Kidney (tissue), 14 donors: ENCODE measurements around the gene OR2F1. TPM values are rescaled to one million over a fixed set of nuclear protein-coding genes. Genes with fewer than 3 reads are reported as not detected.

Experiments used
- DNase-seq, 5 donors: peaks; one replicate each; pipeline ENCODE4 v3.0.0-alpha.2; 2013 to 2020
- FAIRE-seq: peaks from 2 replicates; lab custom pipeline; 2012; peaks lifted over from hg19 to GRCh38; lab: Jason Lieb, UNC
- H3K27ac ChIP-seq, 2 donors: one replicate each; pipeline ENCODE4 v1.7.0; 2013; ENCODE audit warnings: low read depth in 2 of 2, low read length in 2 of 2, inconsistent platforms in 1 of 2
- H3K27me3 ChIP-seq: one replicate; pipeline ENCODE4 v1.7.1; 2013; ENCODE audit warnings: low read length, inconsistent platforms; ENCODE audit not compliant: control insufficient read depth, insufficient read depth
- H3K36me3 ChIP-seq, 3 donors: one replicate each; pipeline versions ENCODE4 v1.7.0 to v1.7.1; 2013; ENCODE audit warnings: low read length in 3 of 3, control low read depth in 1 of 3, inconsistent platforms in 1 of 3; ENCODE audit not compliant: insufficient read depth in 3 of 3, control insufficient read depth in 2 of 3
- H3K4me1 ChIP-seq, 3 donors: one replicate each; pipeline versions ENCODE4 v1.7.0 to v1.7.1; 2013; ENCODE audit warnings: low read length in 3 of 3, inconsistent platforms in 1 of 3, low read depth in 1 of 3; ENCODE audit not compliant: control insufficient read depth in 2 of 3, insufficient read depth in 2 of 3
- H3K4me3 ChIP-seq, 3 donors: one replicate each; pipeline versions ENCODE4 v1.7.0 to v1.8.1; 2013; ENCODE audit warnings: low read length in 3 of 3, control low read depth in 1 of 3, inconsistent platforms in 1 of 3
- H3K9ac ChIP-seq, 3 donors: one replicate each; pipeline versions ENCODE4 v1.7.0 to v1.7.1; 2013; ENCODE audit warnings: low read length in 3 of 3, control low read depth in 1 of 3, inconsistent platforms in 1 of 3
- H3K9me3 ChIP-seq, 3 donors: one replicate each; pipeline versions ENCODE4 v1.7.0 to v1.7.1; 2013; ENCODE audit warnings: low read length in 3 of 3, control low read depth in 1 of 3, inconsistent platforms in 1 of 3; ENCODE audit not compliant: control insufficient read depth in 2 of 3, insufficient read depth in 1 of 3
- CTCF ChIP-seq: IDR thresholded peaks from 3 replicates; pipeline ENCODE4 v1.5.1; 2012; ENCODE audit warnings: mild to moderate bottlenecking, moderate library complexity, borderline replicate concordance; ENCODE audit not compliant: insufficient read depth; ENCODE audit errors: extremely low read depth
- intact Hi-C: fragments of 100-400 bp; cut with DNase I; formaldehyde crosslinking; loops from one replicate; pipeline ENCODE4 v1.11.1; 2022
- polyA plus RNA-seq: library from polyadenylated mRNA; stranded (reverse); fragments of 350-450 nt; fragmentation: Illumina TruSeq; extraction: RNeasy Lipid Tissue Mini Kit (QIAGEN cat#74804); gene quantifications from one replicate; pipeline ENCODE4 v1.2.3, GENCODE V29; 2014; ENCODE audit warnings: low read depth, low replicate concordance; ENCODE audit not compliant: insufficient read depth
- total RNA-seq: library from RNA; stranded (reverse); fragmentation: NEBNext Ultra II Directional; extraction: Animal tissue kit (Norgen Biotek cat#: 25700); gene quantifications from one replicate; pipeline ENCODE4 v1.2.1, GENCODE V29; 2021
- donor health status: control.
- donor health status: control.
- donor health status: control.
- donor health status: control.
- donor health status: control.
- donor health status: DM: yes; HTN: yes; CAD: no.
- donor health status: Normal renal cell carcinoma (clear cell type).

Gene OR2F1
- total and polyA plus RNA-seq, 2 donors from 2014 or later, result not detected

- no peak overlapping the region for H3K4me3 ChIP-seq
- no peak for FAIRE-seq
- intact Hi-C loops, result no loop called here
- no peak overlapping the region for H3K27ac ChIP-seq
- no peak overlapping the region for H3K9ac ChIP-seq
- no peak for DNase-seq
- no peaks in the 10 kb centered on the region for H3K4me1 ChIP-seq
- TF ChIP-seq CTCF, result no peak
- H3K27me3 ChIP-seq, result no peaks in the 10 kb centered on the region
- no peaks in the 10 kb centered on the region for H3K36me3 ChIP-seq
- H3K9me3 ChIP-seq, result no peaks in the 10 kb centered on the region
Measured at GRCh38 chr7:143906895-143907294, 47.7 kb upstream of the OR2F1 start.

- no peak for FAIRE-seq
- Histone ChIP-seq H3K4me1 (no peaks in the 10 kb centered on the region), H3K4me3 (no peak overlapping the region), H3K27me3 (no peaks in the 10 kb centered on the region), H3K9me3 (no peaks in the 10 kb centered on the region), H3K9ac (no peak overlapping the region), H3K36me3 (no peaks in the 10 kb centered on the region), H3K27ac (no peak overlapping the region)
- no peak for DNase-seq
- TF ChIP-seq CTCF, result no peak
- intact Hi-C loops, result no loop called here
Measured at GRCh38 chr7:143908120-143908519, 46.5 kb upstream of the OR2F1 start.

- TF ChIP-seq CTCF, result no peak
- FAIRE-seq, result no peak
- no peak overlapping the region for H3K27ac ChIP-seq
- H3K9me3 ChIP-seq, result no peaks in the 10 kb centered on the region
- H3K9ac ChIP-seq, result no peak overlapping the region
- H3K27me3 ChIP-seq, result no peaks in the 10 kb centered on the region
- no peaks in the 10 kb centered on the region for H3K36me3 ChIP-seq
- no peak overlapping the region for H3K4me3 ChIP-seq
- no peaks in the 10 kb centered on the region for H3K4me1 ChIP-seq
- intact Hi-C loops, result no loop called here
- DNase-seq, result no peak
Measured at GRCh38 chr7:143909863-143910262, 44.8 kb upstream of the OR2F1 start.
